Lung (tissue), 12 donors: ENCODE results near the gene TNFRSF11A. TPM values are rescaled to one million over a fixed set of nuclear protein-coding genes. Genes with fewer than 3 reads are reported as not detected.

Experiments
- ATAC-seq: fragments of 200-7000 bp; cut with Tn5 transposase; one replicate; pipeline ENCODE4 v1.9.1; 2020; ENCODE audit warnings: moderate number of reproducible peaks; ENCODE audit not compliant: insufficient read depth, low FRiP score
- DNase-seq, 3 donors: peaks; one replicate each; pipeline ENCODE4 v3.0.0-alpha.2; 2013 to 2017
- H3K27ac ChIP-seq, 2 donors: one replicate each; pipeline ENCODE4 v1.5.1; 2013; ENCODE audit warnings: mild to moderate bottlenecking in 2 of 2, moderate library complexity in 2 of 2, control low read depth in 1 of 2, inconsistent platforms in 1 of 2, low read depth in 1 of 2, low read length in 1 of 2
- H3K27me3 ChIP-seq, 3 donors: one replicate each; pipeline ENCODE4 v1.5.1; 2013; ENCODE audit warnings: low read length in 2 of 3; ENCODE audit not compliant: control insufficient read depth in 3 of 3, insufficient read depth in 3 of 3
- H3K36me3 ChIP-seq, 4 donors: one replicate each; pipeline ENCODE4 v1.5.1; 2013; ENCODE audit warnings: low read length in 4 of 4, mild to moderate bottlenecking in 1 of 4, moderate library complexity in 1 of 4; ENCODE audit not compliant: control insufficient read depth in 4 of 4, insufficient read depth in 4 of 4
- H3K4me1 ChIP-seq, 5 donors: one replicate each; pipeline ENCODE4 v1.5.1; 2013; ENCODE audit warnings: low read length in 5 of 5, mild to moderate bottlenecking in 2 of 5, moderate library complexity in 1 of 5; ENCODE audit not compliant: control insufficient read depth in 5 of 5, insufficient read depth in 5 of 5
- H3K4me3 ChIP-seq: one replicate; pipeline ENCODE4 v1.5.1; 2013; ENCODE audit warnings: mild to moderate bottlenecking, control low read depth, moderate library complexity
- H3K9ac ChIP-seq, 2 donors: one replicate each; pipeline ENCODE4 v1.5.1; 2013; ENCODE audit warnings: low read length in 2 of 2, control low read depth in 1 of 2; ENCODE audit not compliant: insufficient read depth in 1 of 2
- H3K9me3 ChIP-seq, 4 donors: one replicate each; pipeline ENCODE4 v1.5.1; 2013; ENCODE audit warnings: low read length in 3 of 4, mild to moderate bottlenecking in 1 of 4, moderate library complexity in 1 of 4; ENCODE audit not compliant: control insufficient read depth in 4 of 4, insufficient read depth in 3 of 4
- CTCF ChIP-seq: IDR thresholded peaks from 2 replicates; pipeline ENCODE4 v1.5.1; 2012; ENCODE audit warnings: mild to moderate bottlenecking; ENCODE audit errors: control extremely low read depth, extremely low read depth
- WGBS, 2 donors: extraction: QIAGEN DNeasy Blood & Tissue Kit; methylation state at CpG; one replicate each; pipeline ENCODE4 v1.1.7; 2013; 5-methylcytosine and 5-hydroxymethylcytosine counted together
- polyA plus RNA-seq, 2 donors: library from polyadenylated mRNA; stranded (reverse); fragments of 200-250 nt; gene quantifications; one replicate each; pipeline ENCODE4 v1.2.1, GENCODE V29; 2013
- total RNA-seq, 2 donors: library from RNA; depleted of rRNA in 1 of 2; stranded (reverse); fragments of >200 nt in 1 of 2; gene quantifications; one replicate each; pipeline ENCODE4 v1.2.1, GENCODE V29; 2014 to 2021
- donor health status: control.
- donor health status: control.
- donor health status: Bipolar disorder and iron deficiency.
- donor health status: healthy.
- donor health status: DM: yes; HTN: yes; CAD: no.

Gene TNFRSF11A
- total and polyA plus RNA-seq, 4 donors, result 1.0 to 7.8 (median 2.8) TPM

- no peaks in the 10 kb centered on the region for H3K27me3 ChIP-seq
- no peak overlapping the region for H3K4me3 ChIP-seq
- DNase-seq, result no peak
- no peak for ATAC-seq
- no peak overlapping the region for H3K27ac ChIP-seq
- H3K9ac ChIP-seq, result no peak overlapping the region
- no peaks in the 10 kb centered on the region for H3K9me3 ChIP-seq
- WGBS, 2 donors, result 81 to 90% methylated on average over 4 of the region's 4 CpGs
- peaks cover 0 to 6% (median 3%) of the 10 kb centered on the region in 5 donors for H3K4me1 ChIP-seq
- no peaks in the 10 kb centered on the region for H3K36me3 ChIP-seq
- TF ChIP-seq CTCF, result no peak
Observed at GRCh38 chr18:62432176-62432575, 107.1 kb downstream of the TNFRSF11A start.

GRCh38 chr18:62434798-62435197 is 109.7 kb downstream of the TNFRSF11A start:
- H3K36me3 ChIP-seq, result no peaks in the 10 kb centered on the region
- DNase-seq, result peak in 2 of 3 donors; percentile 11 to 52
- no peaks in the 10 kb centered on the region for H3K27me3 ChIP-seq
- WGBS, 2 donors, result 51 to 67% methylated on average over 4 of the region's 4 CpGs
- no peak overlapping the region for H3K4me3 ChIP-seq
- no peak for TF ChIP-seq CTCF
- peaks cover 0 to 17% (median 6%) of the 10 kb centered on the region in 5 donors for H3K4me1 ChIP-seq
- H3K9me3 ChIP-seq, result no peaks in the 10 kb centered on the region
- ATAC-seq, result no peak
- H3K27ac ChIP-seq, result no peak overlapping the region
- H3K9ac ChIP-seq, result no peak overlapping the region

- WGBS, 2 donors, result 67 to 76% methylated on average over 11 of the region's 11 CpGs
- peak in 2 of 3 donors; percentile 14 to 31 for DNase-seq
- H3K9ac ChIP-seq, result no peak overlapping the region
- no peak overlapping the region for H3K27ac ChIP-seq
- H3K4me1 ChIP-seq, result peaks cover 0 to 17% (median 6%) of the 10 kb centered on the region in 5 donors
- no peaks in the 10 kb centered on the region for H3K27me3 ChIP-seq
- H3K4me3 ChIP-seq, result no peak overlapping the region
- no peak for TF ChIP-seq CTCF
- no peaks in the 10 kb centered on the region for H3K9me3 ChIP-seq
- no peak for ATAC-seq
- no peaks in the 10 kb centered on the region for H3K36me3 ChIP-seq
Observed at GRCh38 chr18:62435435-62436031, 110.4 kb downstream of the TNFRSF11A start.

GRCh38 chr18:62436636-62437234 is 111.6 kb downstream of the TNFRSF11A start:
- TF ChIP-seq CTCF, result no peak
- DNase-seq (peak in 1 of 3 donors; percentile 23), ATAC-seq (peak; percentile 69)
- Histone ChIP-seq H3K9ac (no peak overlapping the region), H3K9me3 (no peaks in the 10 kb centered on the region), H3K27me3 (no peaks in the 10 kb centered on the region), H3K4me3 (no peak overlapping the region), H3K36me3 (no peaks in the 10 kb centered on the region), H3K4me1 (peaks cover 0 to 17% (median 6%) of the 10 kb centered on the region in 5 donors), H3K27ac (peak overlapping the region; percentile 62 to 86)
- WGBS, 2 donors, result 58 to 65% methylated on average over 7 of the region's 7 CpGs
